BLaER1 (cell line): ENCODE measurements around the gene DPCD.
A peak's percentile ranks its signal among the peaks of the same experiment; 100 is the strongest.

Source experiments
- H3K27ac ChIP-seq: shearing (Covaris generic); formaldehyde crosslinking; 2 replicates; pipeline ENCODE4 v1.8.1; 2022
- H3K27me3 ChIP-seq: shearing (Covaris generic); formaldehyde crosslinking; 2 replicates; pipeline ENCODE4 v1.8.1; 2022
- H3K36me3 ChIP-seq: shearing (Covaris generic); formaldehyde crosslinking; 2 replicates; pipeline ENCODE4 v1.8.1; 2022
- H3K4me1 ChIP-seq: shearing (Covaris generic); formaldehyde crosslinking; 2 replicates; pipeline ENCODE4 v1.8.1; 2022
- H3K4me2 ChIP-seq: shearing (Covaris generic); formaldehyde crosslinking; 2 replicates; pipeline ENCODE4 v1.8.1; 2022
- H3K4me3 ChIP-seq: shearing (Covaris generic); formaldehyde crosslinking; 2 replicates; pipeline ENCODE4 v1.8.1; 2022
- H3K9ac ChIP-seq: shearing (Covaris generic); formaldehyde crosslinking; 2 replicates; pipeline ENCODE4 v1.8.1; 2022
- H3K9me3 ChIP-seq: shearing (Covaris generic); formaldehyde crosslinking; 2 replicates; pipeline ENCODE4 v1.8.1; 2022
- H4K20me1 ChIP-seq: shearing (Covaris generic); formaldehyde crosslinking; 2 replicates; pipeline ENCODE4 v1.8.1; 2022
- Cebpa-rat ChIP-seq: shearing (Covaris generic); IDR thresholded peaks from 2 replicates; pipeline ENCODE4 v1.8.1; 2022

The DPCD gene

DNA sequence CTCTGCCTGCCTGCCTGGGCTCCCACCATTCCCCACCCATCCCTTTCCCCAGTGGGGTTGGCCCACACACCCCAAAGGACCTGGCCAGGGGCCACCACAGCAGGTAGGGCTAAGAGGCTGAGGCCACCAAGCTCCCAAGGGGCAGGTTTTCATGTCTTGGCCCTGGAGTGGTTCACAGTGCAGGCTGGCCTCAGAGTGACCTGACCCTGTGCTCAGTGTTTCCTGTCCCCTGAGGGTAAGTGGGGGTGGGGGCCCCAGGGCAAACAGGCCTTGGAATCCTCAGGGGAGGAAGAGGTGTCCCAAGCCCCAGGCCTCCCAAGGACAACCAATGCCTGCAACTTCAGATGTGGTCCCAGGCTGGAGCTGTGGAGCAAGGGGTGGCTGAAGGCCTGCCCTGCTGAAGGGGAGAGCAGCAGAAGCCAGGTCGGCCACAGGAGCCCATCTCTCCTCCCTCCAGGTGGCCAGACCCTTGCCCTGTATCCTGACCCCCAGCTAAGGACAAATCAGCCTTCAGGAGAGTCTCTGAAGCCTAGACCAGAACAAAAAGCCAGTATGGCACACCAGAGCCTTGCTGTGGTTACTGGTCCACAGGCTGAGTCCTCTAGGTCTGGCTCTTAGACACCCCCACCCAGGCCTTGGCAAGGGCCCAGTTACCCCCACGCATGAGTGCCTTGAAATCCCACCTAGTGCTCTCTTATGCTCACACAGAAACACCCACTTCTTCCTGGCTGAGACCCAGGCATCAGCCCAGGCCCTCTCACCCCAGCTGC lies 27.6 kb upstream of the DPCD start:
- no peak overlapping the region for H3K4me3 ChIP-seq
- H3K9ac ChIP-seq = no peak overlapping the region
- H3K36me3 ChIP-seq = no peaks in the 10 kb centered on the region
- H3K9me3 ChIP-seq = no peaks in the 10 kb centered on the region
- peaks cover under 1% of the 10 kb centered on the region; the same call in 1 of the 2 replicates for H3K27me3 ChIP-seq
- peaks cover 37% of the 10 kb centered on the region for H3K4me1 ChIP-seq
- H3K27ac ChIP-seq = peak overlapping the region; percentile 27; the same call in 1 of the 2 replicates
- TF ChIP-seq Cebpa-rat = no peak
- H4K20me1 ChIP-seq = no peaks in the 10 kb centered on the region
- peak overlapping the region; percentile 20; the same call in 1 of the 2 replicates for H3K4me2 ChIP-seq

DNA sequence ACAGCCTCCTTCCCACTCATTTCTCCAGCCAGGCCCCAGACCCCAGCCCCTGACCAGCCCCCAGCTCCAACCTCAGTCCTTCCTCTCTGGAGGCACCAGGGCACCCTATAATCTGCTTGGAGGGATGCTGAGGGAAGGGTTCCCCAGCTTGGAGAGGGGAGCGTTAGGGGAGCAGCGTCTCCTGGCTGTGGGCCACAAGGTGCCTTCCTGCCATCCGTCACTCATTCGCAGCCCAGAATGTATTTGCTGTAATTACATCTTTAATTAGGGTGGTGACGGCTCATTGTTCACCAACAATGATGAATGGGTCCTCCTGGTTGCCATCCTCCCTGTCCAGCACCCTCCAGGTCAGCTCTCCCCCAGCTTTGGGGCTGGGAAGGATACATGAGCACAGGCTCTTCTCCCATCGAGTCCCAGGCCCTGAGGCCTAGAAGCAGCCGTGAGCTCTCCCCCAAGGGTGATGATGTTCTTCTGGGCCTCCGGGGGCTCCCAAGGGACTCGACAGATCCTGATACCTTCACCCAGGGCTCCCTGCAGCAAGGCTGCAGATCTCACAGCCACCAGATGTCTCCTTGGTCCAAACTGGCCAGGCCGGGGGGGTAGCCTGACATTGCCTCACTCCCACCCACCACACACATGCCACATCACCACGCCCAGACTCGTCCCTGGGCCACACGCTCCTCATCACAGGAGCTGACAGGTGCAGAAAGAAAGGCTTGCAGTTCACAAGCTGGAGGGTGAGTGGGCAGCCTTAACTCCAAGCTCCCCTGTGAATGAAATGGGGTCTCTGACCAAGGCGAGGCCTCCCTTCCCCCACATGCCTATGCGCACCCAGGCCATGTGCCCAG lies 26.8 kb upstream of the DPCD start:
- no peaks in the 10 kb centered on the region for H3K36me3 ChIP-seq
- no peak for TF ChIP-seq Cebpa-rat
- H3K4me2 ChIP-seq = peak overlapping the region; percentile 20; the same call in 1 of the 2 replicates
- H4K20me1 ChIP-seq = no peaks in the 10 kb centered on the region
- H3K27me3 ChIP-seq = peaks cover 8% of the 10 kb centered on the region
- no peak overlapping the region for H3K4me3 ChIP-seq
- peaks cover 33% of the 10 kb centered on the region for H3K4me1 ChIP-seq
- no peaks in the 10 kb centered on the region for H3K9me3 ChIP-seq
- 0 out of 2 replicates have a peak overlapping the region, but pooled peaks have one; percentile 27 for H3K27ac ChIP-seq
- H3K9ac ChIP-seq = no peak overlapping the region

DNA sequence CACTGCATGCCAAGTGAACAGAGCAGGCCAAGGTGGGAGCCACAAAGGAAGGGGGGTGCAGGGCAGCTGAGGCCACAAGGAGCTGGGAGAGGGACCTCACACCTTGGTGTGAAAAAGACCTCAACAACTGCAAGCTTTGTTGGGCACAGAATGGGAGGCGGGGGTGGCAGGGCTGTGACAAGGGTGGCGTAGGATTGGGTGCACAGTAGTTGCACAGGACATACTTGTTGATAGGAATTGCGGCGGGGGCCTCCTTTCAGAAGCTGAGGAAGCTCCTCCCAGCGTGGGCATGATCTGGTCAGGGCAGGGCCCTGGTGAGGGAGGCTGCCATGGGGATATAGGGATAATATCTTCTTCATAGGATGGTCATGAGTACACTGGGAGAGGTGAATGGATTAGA lies 25.9 kb upstream of the DPCD start:
- Histone ChIP-seq H3K9ac (no peak overlapping the region), H3K9me3 (no peaks in the 10 kb centered on the region), H3K36me3 (no peaks in the 10 kb centered on the region), H3K27ac (no peak overlapping the region), H4K20me1 (no peaks in the 10 kb centered on the region), H3K4me2 (no peak overlapping the region), H3K27me3 (peaks cover 18% of the 10 kb centered on the region), H3K4me3 (no peak overlapping the region), H3K4me1 (peaks cover 35% of the 10 kb centered on the region)
- no peak for TF ChIP-seq Cebpa-rat

DNA sequence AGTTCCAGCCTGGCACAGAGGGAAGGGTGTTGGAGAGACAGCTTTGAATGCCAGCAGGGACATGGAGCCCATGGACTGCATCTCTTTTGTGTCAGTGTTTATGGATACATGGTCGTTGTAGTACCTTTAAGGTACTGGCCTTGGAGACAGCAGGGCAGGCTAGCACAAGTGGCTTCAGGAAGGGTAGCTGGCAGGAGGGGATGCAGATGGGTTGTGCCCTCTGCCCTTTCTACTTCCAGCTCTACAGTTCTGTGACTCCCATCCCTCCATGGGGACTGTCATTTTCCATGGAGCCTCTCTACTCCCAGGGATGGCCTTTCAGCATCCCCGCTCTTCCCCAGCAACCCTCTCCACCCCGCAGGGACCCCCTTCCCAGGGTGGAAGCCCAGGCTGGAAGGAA lies 25.1 kb upstream of the DPCD start:
- Histone ChIP-seq H3K27me3 (peaks cover 26% of the 10 kb centered on the region), H3K4me1 (peaks cover 42% of the 10 kb centered on the region)
- no peak for TF ChIP-seq Cebpa-rat

DNA sequence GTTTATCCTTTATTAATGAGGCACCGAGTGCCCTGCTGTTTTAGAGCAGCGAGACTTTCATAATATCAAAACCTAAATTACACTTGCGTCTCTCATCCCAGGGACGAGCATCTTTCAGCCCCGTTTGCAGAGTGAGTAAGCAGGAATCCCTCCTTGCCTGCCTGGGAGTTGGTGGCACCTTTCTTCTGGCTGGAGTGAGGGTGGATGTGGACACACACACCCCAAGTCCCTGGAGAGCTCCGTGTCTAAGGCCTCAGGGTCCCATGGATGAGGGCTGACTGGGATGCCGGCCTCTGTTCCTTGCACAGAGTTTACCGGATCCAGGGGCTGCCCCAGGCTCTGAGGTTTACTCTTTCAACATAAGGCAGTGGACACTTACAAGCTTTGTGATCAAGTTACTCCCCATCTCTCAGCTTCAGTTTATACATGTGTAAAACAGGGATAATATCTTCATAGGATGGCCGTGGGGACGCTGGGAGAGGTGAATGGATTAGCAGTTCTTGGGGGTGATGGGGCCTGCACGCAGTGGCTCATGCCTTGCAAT lies 24.6 kb upstream of the DPCD start:
- H3K4me3 ChIP-seq = no peak overlapping the region
- no peaks in the 10 kb centered on the region for H3K9me3 ChIP-seq
- H3K9ac ChIP-seq = no peak overlapping the region
- H4K20me1 ChIP-seq = no peaks in the 10 kb centered on the region
- H3K27me3 ChIP-seq = peaks cover 31% of the 10 kb centered on the region
- no peak overlapping the region for H3K4me2 ChIP-seq
- no peak for TF ChIP-seq Cebpa-rat
- no peak overlapping the region for H3K27ac ChIP-seq
- no peaks in the 10 kb centered on the region for H3K36me3 ChIP-seq
- peaks cover 36% of the 10 kb centered on the region for H3K4me1 ChIP-seq

More for the DNA sequence above, 25.1 kb upstream of the DPCD start:
- Histone ChIP-seq H3K27ac (no peak overlapping the region), H3K4me3 (no peak overlapping the region), H3K9me3 (no peaks in the 10 kb centered on the region), H3K36me3 (no peaks in the 10 kb centered on the region), H4K20me1 (no peaks in the 10 kb centered on the region), H3K4me2 (no peak overlapping the region), H3K9ac (no peak overlapping the region)

DNA sequence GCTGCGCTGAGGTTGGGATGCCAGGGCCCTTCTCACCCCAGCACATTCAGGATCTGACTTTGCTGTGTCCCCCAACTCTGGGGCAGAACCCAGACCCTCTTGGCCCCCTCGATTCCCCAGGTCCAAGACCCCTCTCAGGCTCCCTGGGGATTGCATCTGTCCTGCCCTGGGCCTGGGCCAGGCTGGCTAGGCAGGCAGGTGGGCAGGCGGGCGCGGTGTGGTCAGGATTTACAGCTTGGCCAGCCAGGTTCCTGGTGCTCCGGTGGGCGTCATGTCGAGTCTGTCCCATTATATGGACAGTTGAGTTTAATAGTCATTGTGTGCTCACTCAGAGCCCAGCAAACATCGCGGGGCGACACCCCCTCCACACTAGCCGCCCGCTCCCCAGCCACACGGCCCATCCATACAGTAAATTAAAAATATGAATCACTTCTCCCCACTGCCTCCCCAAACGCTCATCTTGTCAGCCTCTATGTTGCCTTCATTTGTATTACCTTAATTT lies 23.6 kb upstream of the DPCD start:
- no peaks in the 10 kb centered on the region for H3K36me3 ChIP-seq
- H3K27ac ChIP-seq = no peak overlapping the region
- H3K9ac ChIP-seq = no peak overlapping the region
- no peak for TF ChIP-seq Cebpa-rat
- peaks cover 39% of the 10 kb centered on the region for H3K4me1 ChIP-seq
- no peaks in the 10 kb centered on the region for H4K20me1 ChIP-seq
- H3K4me2 ChIP-seq = no peak overlapping the region
- H3K4me3 ChIP-seq = no peak overlapping the region
- peaks cover 40% of the 10 kb centered on the region for H3K27me3 ChIP-seq
- H3K9me3 ChIP-seq = no peaks in the 10 kb centered on the region

DNA sequence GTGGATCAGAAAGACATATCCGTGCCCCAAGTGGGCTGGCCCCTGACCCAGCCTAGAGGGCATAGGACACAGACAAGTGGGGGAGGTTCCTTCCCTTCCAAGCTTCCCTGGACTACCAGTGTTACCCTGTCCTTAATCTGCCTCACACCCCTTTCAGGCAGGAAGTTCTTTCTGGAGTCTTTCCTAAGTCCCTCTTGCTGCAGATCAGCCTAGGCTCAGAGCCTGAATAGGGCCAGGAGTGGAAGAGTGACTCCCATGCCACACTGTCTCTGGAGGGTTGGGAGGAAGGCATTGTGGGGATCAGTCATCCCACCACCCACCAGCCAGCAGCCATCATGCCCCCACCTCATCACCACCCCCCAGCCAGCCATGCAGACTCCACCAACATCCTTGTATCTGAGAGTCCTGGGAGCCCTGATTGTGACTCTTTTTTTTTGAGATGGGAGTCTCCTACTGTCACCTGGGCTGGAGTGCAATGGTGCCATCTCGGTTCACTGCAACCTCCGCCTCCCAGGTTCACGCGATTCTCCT lies 22.7 kb upstream of the DPCD start:
- TF ChIP-seq Cebpa-rat = no peak
- no peak overlapping the region for H3K27ac ChIP-seq
- no peaks in the 10 kb centered on the region for H3K36me3 ChIP-seq
- H3K4me1 ChIP-seq = peaks cover 40% of the 10 kb centered on the region
- H4K20me1 ChIP-seq = no peaks in the 10 kb centered on the region
- H3K9me3 ChIP-seq = no peaks in the 10 kb centered on the region
- peaks cover 44% of the 10 kb centered on the region for H3K27me3 ChIP-seq
- no peak overlapping the region for H3K4me3 ChIP-seq
- H3K4me2 ChIP-seq = no peak overlapping the region
- H3K9ac ChIP-seq = no peak overlapping the region

DNA sequence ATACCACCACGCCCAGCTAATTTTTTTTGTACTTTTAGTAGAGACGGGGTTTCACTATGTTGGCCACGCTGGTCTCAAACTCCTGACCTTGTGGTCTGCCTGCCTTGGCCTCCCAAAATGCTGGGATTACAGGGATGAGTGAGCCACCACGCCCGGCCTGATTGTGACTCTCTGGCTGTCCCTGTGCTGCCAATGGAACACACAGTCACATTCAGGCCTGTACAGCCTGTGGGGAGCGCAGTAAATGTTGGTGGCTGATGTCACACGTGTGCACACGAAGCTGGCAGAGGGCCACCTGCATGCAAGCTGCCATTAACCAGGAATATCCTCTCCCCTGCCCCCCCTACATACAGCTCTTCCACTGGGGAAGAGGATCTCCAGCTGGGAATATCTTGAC lies 22.2 kb upstream of the DPCD start:
- H3K36me3 ChIP-seq = no peaks in the 10 kb centered on the region
- no peaks in the 10 kb centered on the region for H4K20me1 ChIP-seq
- no peak overlapping the region for H3K9ac ChIP-seq
- H3K4me1 ChIP-seq = peaks cover 40% of the 10 kb centered on the region
- H3K4me3 ChIP-seq = no peak overlapping the region
- TF ChIP-seq Cebpa-rat = no peak
- peaks cover 44% of the 10 kb centered on the region for H3K27me3 ChIP-seq
- no peak overlapping the region for H3K27ac ChIP-seq
- no peaks in the 10 kb centered on the region for H3K9me3 ChIP-seq
- peak overlapping the region; percentile 64 for H3K4me2 ChIP-seq

DNA sequence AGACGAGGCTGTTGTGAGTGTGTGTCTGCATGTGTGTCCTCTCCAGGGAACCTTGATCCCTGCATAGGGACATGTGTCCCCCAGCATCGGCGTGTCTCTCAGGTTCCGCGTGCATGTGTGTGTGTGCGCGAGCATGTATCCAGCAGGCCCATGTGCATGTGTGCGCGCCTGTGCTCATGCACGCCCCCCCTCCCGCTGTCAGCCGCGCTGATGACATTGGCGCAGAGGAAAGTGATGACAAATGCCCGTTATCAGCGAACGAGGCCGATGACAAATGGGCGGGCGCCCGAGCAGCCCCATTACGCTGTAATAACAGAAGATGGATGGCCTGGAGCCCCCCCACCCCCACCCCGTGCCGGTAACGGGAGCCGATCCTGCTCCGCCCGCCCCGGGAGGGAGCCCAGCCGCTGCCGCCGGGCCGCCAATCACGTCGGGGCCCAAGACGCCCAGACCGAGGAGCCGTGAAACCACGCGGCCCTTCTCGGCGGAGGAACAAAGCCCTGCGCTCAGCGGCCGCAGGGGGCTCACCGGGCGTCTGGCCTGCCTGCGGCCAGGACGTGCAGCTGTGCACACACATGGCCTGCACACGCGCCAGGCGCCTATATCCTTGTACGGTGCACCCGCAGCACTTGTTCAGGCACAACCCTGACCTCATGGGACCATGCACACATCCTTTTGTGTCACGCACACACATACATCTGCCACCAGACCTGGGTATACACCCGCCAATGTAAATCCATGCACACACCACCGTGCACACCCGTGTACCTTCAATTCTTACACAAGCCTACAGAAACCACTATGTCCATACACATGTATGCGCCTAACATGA lies 21.6 kb upstream of the DPCD start:
- Histone ChIP-seq H3K27ac (no peak overlapping the region), H3K27me3 (peaks cover 44% of the 10 kb centered on the region), H4K20me1 (no peaks in the 10 kb centered on the region), H3K4me3 (no peak overlapping the region), H3K9ac (no peak overlapping the region), H3K4me1 (peaks cover 38% of the 10 kb centered on the region), H3K36me3 (no peaks in the 10 kb centered on the region), H3K9me3 (no peaks in the 10 kb centered on the region), H3K4me2 (peak overlapping the region; percentile 64)
- TF ChIP-seq Cebpa-rat = no peak
